ENCODE measurements around the gene DSCAML1. TPM values are rescaled to one million over a fixed set of nuclear protein-coding genes. Genes with fewer than 3 reads are reported as not detected.

Gene DSCAML1
- total RNA-seq, 6 experiments from 2014 or later: not detected

- Mint-ChIP-seq H3K9me3 (no peaks in the 10 kb centered on the region), H3K27ac (no peak overlapping the region), H3K4me1 (ENCODE audit: low read depth) (no peaks in the 10 kb centered on the region), H3K4me3 (no peak overlapping the region), H3K27me3 (ENCODE audit: insufficient read depth) (peaks cover 34% of the 10 kb centered on the region), H3K36me3 (ENCODE audit: low read depth) (no peaks in the 10 kb centered on the region)
- no peak for DNase-seq
- TF ChIP-seq CTCF (IDR thresholded peaks at IDR 0.05): no peak
Observed at GRCh38 chr11:117744471-117745150, 52.4 kb downstream of the DSCAML1 start.

DNA sequence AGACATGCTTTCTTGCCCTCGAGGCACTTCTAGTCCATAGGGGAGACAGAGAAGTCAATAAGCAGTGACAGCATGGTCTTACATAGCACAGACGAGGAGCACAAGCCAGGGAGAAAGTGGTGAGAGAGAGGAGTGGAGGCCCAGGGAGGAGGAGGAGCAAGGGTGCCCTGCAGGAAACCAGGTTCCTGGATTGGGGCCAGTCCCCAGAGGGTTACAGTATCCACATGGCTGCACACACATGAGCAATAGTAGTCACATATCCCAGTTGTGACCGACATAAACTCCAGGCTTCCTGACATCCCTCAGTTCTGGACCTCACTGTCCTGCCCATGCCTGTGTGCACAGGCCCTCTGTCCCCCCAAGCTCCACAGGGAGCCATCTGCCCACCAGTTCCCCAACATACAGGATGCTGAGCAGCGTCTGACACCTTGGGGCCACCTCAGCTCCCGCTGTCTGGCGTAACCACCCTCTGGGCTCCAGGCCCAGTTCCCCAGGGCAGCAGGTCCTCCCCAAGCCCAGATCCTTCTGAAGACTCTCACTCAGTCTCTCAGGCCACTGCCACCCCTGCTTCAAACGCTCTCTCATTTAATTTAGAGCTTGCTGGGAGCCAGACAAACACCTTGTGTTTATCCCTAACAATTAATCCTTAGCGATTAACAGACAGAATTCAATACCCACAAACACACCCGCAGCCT, 53.7 kb downstream of the DSCAML1 start:
- H3K4me1 Mint-ChIP-seq (ENCODE audit: low read depth): no peaks in the 10 kb centered on the region
- peaks cover 37% of the 10 kb centered on the region for H3K27me3 Mint-ChIP-seq (ENCODE audit: insufficient read depth)
- H3K27ac Mint-ChIP-seq: no peak overlapping the region

DNA sequence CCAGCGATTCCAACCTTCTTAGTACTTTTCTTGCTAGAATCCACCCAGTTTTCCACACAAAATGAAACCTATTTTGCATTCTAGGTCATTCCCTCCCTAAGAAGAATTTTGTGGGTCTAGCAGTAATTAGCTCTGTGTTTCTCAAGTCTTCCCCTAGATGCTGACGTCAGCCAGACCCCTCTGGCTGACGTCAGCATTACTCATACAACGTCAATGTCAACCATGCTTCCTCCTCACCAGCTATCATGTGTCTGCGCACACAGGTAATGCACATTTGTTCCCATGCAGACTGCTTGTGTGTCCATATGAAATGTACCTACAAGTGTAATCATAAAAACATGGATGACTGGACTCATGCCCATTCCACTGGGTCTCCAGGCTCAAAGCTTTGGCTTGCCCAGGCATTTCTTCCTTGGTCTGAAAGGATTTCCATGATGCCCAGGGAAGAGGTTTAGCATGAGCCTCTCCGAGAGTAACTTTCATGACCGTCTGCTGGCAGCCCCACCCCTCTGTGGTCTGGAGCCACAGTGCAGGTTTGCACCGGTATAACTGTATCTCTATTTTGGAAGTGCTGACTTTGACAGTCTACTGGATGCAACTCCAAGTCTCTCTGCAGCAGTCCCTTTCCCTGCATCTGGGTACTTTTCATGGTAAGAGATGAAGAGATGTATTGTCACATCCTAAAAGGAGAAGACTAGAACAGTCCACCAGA, 58.6 kb downstream of the DSCAML1 start:
- H3K4me3 Mint-ChIP-seq: no peak overlapping the region
- no peak overlapping the region for H3K27ac Mint-ChIP-seq
- peaks cover 41% of the 10 kb centered on the region for H3K27me3 Mint-ChIP-seq (ENCODE audit: insufficient read depth)
- no peaks in the 10 kb centered on the region for H3K36me3 Mint-ChIP-seq (ENCODE audit: low read depth)
- no peak for TF ChIP-seq CTCF (IDR thresholded peaks at IDR 0.05)
- DNase-seq: no peak
- H3K4me1 Mint-ChIP-seq (ENCODE audit: low read depth): no peaks in the 10 kb centered on the region
- no peaks in the 10 kb centered on the region for H3K9me3 Mint-ChIP-seq

More for the DNA sequence above, 53.7 kb downstream of the DSCAML1 start:
- TF ChIP-seq CTCF (IDR thresholded peaks at IDR 0.05): no peak
- Mint-ChIP-seq H3K4me3 (no peak overlapping the region), H3K9me3 (no peaks in the 10 kb centered on the region), H3K36me3 (ENCODE audit: low read depth) (no peaks in the 10 kb centered on the region)
- DNase-seq: no peak

GRCh38 chr11:117735350-117735977, 61.6 kb downstream of the DSCAML1 start:
- H3K27me3 Mint-ChIP-seq (ENCODE audit: insufficient read depth): peaks cover 42% of the 10 kb centered on the region

More at GRCh38 chr11:117735350-117735977, 61.6 kb downstream of the DSCAML1 start:
- Mint-ChIP-seq H3K9me3 (no peaks in the 10 kb centered on the region), H3K36me3 (ENCODE audit: low read depth) (no peaks in the 10 kb centered on the region), H3K4me1 (ENCODE audit: low read depth) (no peaks in the 10 kb centered on the region), H3K4me3 (no peak overlapping the region), H3K27ac (no peak overlapping the region)
- no peak for DNase-seq
- TF ChIP-seq CTCF (IDR thresholded peaks at IDR 0.05): no peak
